Islet of Langerhans (tissue), 1 donor: Measurements from ENCODE around the gene RHOT2.
"Not testable (repeated sequence)": the region's sequence is repeated elsewhere in the genome, so short reads cannot be mapped to it uniquely, and the experiment has no call there.

Experiments used
- FAIRE-seq: peaks from one replicate; lab custom pipeline; 2011; peaks lifted over from hg19 to GRCh38; lab: Jason Lieb, UNC

The RHOT2 gene

GRCh38 chr16:681746-682427, 14.0 kb downstream of the RHOT2 start:
- no peak for FAIRE-seq

GRCh38 chr16:682493-683395, 14.8 kb downstream of the RHOT2 start:
- FAIRE-seq = no peak

- no peak for FAIRE-seq
These were observed 15.6 kb downstream of the RHOT2 start for GRCh38 chr16:683396-684070.

- FAIRE-seq = no peak
These were observed 16.3 kb downstream of the RHOT2 start, which contains the start of gene JMJD8 for GRCh38 chr16:684071-684794. Gene JMJD8, minus strand, starts transcription at chr16:684334. Its CDS starts 15 bp downstream, at chr16:684319.

- FAIRE-seq = no peak
These were observed 17.2 kb downstream of the RHOT2 start for GRCh38 chr16:684961-685696.

- no peak for FAIRE-seq
These were observed 18.0 kb downstream of the RHOT2 start for GRCh38 chr16:685967-686366.

GRCh38 chr16:686459-687260, 18.7 kb downstream of the RHOT2 start:
- no peak for FAIRE-seq

GRCh38 chr16:687499-687898, 19.6 kb downstream of the RHOT2 start:
- no peak for FAIRE-seq

- FAIRE-seq = no peak
These were observed 21.4 kb downstream of the RHOT2 start for GRCh38 chr16:689175-689897.

GRCh38 chr16:691242-691641, 23.3 kb downstream of the RHOT2 start:
- not testable (repeated sequence) for FAIRE-seq

- no peak for FAIRE-seq
These were observed 24.6 kb downstream of the RHOT2 start for GRCh38 chr16:692356-693108.

- FAIRE-seq = no peak
These were observed 25.4 kb downstream of the RHOT2 start for GRCh38 chr16:693364-693763.

- no peak for FAIRE-seq
These were observed 25.8 kb downstream of the RHOT2 start for GRCh38 chr16:693766-694165.

GRCh38 chr16:694187-694862, 26.4 kb downstream of the RHOT2 start:
- FAIRE-seq = no peak

- no peak for FAIRE-seq
These were observed 27.0 kb downstream of the RHOT2 start for GRCh38 chr16:694863-695354.

GRCh38 chr16:695355-696089, 27.6 kb downstream of the RHOT2 start:
- FAIRE-seq = no peak

- no peak for FAIRE-seq
These were observed 31.2 kb downstream of the RHOT2 start for GRCh38 chr16:698911-699671.
